ACHN (cell line): ENCODE results near the gene SMIM41.
"Not testable (repeated sequence)": the region's sequence is repeated elsewhere in the genome, so short reads cannot be mapped to it uniquely, and the experiment has no call there.

Source experiments
- DNase-seq: peaks from one replicate; pipeline ENCODE4 v3.0.0-alpha.2; 2015
- in situ Hi-C: cut with HindIII; loops from 2 replicates; pipeline ENCODE4 v1.10.0; 2017; ENCODE audit warnings: low sequenced_read_pairs, low pct_ligation_motif_present, low pct_unique_long_range_greater_than_20kb

SMIM41 gene

GRCh38 chr12:52082026-52082668 is 2.6 kb downstream of the SMIM41 start:
- in situ Hi-C loops: no loop called here
- no peak for DNase-seq

GRCh38 chr12:52082669-52082987 is 3.1 kb downstream of the SMIM41 start:
- no peak for DNase-seq
- in situ Hi-C loops: no loop called here

DNA sequence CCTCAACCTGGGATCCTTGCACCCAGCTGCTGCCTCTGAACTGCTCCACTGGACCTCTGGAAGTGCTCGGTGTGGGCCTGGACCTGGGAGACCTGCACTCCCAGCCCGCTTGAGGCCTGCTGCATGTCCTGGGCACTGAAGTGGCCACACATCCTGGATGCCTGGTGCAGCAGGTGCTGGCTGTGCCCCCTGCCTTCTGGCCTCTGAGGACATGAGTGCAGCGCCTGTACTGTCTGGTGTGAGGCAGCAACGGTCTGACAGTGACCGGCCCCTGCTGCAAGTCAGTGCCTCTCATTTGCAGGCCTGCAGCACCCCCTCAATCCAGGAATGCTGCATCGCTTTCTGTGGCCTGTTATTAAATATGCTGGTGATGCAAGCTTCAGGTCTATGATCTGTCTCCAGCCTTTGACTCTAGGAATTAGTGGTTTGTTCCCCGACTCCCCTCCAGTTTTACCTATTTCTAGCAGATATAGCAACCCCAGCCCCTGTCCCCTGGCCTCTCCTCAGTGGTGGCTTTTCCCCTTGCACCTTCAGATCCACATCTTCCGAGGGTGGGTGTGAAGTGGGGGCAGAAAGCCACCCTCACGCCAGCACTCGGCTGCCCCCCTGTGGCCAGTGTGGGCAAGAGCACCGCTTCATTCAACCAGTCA is 3.6 kb downstream of the SMIM41 start:
- in situ Hi-C loops: no loop called here
- peak; percentile 61 for DNase-seq

DNA sequence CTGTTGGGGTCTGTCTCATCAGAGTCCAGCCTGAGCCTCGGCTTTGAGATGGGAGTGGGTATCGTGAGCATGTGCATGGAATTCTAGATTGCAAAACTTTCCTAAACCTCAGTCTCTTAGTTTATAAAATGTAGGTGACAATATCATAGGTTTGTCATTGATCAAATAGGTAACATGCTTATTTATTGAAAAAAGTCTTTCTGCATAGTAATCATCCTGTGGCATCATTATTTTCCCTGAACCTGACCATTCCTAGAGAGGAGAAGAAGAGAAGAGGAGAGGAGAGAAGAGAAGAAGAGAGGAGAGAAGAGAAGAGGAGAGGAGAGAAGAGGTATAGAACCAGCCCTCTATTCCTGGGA is 4.1 kb downstream of the SMIM41 start:
- in situ Hi-C loops: no loop called here
- DNase-seq: no peak

- in situ Hi-C loops: no loop called here
- no peak for DNase-seq
These were observed 5.2 kb downstream of the SMIM41 start for GRCh38 chr12:52084491-52085231.

GRCh38 chr12:52085682-52086180 is 6.2 kb downstream of the SMIM41 start:
- in situ Hi-C loops: no loop called here
- DNase-seq: no peak

DNA sequence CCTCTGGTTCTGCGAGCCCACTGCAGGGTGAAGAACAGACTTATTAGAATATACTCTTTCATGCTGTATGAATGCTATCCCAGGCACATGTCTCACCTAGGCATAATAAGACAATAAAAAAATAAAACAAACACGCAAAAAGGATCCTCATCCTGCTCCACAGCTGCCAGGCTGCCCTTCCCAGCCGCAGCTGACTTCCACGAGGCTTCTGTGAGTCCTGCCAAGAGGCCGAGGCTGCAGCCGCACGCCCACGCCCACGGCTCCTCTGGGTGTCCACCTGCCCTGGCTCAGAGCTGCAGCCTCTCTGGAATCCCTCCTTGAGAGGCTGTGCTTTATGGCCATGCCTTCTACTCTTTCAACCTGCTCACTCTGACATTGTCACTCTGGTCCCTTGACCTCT is 6.9 kb downstream of the SMIM41 start:
- DNase-seq: no peak
- in situ Hi-C loops: no loop called here

DNA sequence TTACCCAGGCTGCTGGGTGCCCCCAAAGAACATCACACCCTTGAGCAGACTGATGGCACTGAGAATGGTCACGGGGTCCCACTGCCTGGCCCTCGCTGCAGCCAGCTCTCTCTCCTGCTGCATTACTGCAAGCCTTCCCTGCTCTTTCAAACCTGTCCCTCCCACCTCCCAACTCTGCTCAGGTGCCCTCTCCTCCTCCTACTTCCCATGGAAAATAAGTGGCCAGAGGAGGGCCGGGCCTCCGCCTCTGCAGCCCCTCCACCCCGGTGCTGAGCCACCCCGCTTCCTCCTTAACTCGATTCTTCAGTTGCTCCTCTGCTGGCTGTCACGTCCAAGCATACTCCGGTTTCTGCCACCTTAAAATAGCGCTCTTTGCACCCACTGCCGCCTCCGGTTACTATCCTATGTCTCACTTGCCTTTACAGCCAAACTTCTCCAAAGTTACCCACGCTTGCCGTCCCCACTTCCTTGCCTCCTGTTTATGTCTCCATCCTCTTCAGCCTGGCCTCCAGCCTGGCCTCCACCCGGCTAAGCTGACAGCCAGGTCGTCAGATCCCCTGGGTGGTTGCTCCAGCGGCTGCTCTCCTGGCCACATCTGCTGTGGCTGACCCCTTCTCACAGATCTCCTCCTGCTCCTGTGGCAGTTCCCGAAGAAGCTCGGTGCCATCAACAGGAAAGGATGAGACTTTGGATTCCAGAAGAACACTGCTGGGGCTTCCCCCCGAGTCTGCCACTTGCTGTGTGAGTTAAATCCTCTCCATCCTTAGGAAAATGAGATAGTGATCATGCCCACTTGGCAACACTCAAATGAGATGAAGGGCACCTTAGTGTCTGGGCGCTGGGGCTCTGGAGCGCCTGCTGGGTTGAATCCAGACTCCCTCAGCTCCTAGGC is 7.7 kb downstream of the SMIM41 start:
- in situ Hi-C loops: no loop called here

DNA sequence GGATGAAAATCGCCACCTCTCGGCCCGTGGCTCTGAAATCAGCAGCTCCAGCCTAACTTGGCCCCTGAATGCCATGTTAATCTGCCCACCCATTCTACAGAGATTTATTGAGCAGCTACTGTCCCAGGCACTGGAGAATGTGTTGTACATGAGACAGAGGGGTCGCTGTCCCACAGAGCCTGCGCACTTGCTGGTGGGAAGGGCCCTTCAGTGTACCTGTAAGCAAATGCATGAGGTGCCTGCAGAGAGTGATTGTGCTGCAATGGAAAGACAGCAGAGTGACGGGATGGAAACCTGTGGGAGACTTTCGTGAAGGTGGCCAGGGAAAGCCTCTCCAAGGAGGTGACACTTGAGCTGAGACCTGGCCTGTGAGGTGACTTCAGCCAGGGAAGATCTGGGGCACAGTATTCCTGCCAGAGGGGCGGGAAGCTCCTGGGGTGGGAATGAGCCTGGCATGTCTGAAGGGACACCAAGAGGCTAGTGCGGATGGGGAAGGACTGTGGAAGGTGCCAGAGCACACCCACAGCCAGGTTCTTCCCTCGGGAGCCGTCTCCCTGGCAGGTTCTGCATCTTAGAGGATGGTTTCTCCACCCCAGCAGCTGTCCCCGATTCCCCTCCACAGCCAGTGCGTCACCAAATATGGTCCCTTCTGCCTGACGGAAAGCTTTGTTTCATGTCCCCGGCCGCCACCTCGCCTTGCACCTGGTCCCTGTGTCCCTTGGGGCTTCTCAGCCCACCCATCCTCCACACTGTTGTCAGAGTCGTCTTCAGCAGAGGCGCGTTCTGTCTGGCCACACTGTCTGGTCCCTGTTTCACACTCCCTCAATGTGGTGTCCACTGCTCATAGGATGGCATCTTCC is 8.7 kb downstream of the SMIM41 start:
- no peak for DNase-seq
- in situ Hi-C loops: no loop called here

More for the DNA sequence above, 7.7 kb downstream of the SMIM41 start:
- DNase-seq: no peak

GRCh38 chr12:52089491-52089890 is 10.0 kb downstream of the SMIM41 start:
- in situ Hi-C loops: no loop called here
- DNase-seq: no peak

- no peak for DNase-seq
- in situ Hi-C loops: no loop called here
These were observed 10.8 kb downstream of the SMIM41 start for GRCh38 chr12:52090291-52090690.

DNA sequence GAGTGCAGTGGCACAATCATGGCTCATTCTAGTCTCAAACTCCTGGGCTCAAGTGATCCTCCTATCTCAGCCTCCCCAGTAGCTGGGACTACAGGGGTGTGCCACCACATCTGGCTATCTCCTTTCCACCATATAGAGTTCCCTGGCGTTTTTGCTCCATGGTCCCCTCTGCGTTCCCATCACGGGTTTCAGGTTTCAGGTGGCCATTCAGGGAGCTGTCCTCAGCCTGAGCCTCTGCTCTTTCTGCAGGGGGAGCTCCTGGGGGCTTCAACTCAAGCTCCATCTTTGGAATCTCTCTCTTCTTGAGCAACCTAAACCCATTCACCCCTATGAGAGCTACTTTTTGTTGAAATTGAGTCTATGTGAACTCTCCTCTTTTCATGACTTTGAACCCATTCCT is 11.6 kb downstream of the SMIM41 start:
- in situ Hi-C loops: no loop called here

DNA sequence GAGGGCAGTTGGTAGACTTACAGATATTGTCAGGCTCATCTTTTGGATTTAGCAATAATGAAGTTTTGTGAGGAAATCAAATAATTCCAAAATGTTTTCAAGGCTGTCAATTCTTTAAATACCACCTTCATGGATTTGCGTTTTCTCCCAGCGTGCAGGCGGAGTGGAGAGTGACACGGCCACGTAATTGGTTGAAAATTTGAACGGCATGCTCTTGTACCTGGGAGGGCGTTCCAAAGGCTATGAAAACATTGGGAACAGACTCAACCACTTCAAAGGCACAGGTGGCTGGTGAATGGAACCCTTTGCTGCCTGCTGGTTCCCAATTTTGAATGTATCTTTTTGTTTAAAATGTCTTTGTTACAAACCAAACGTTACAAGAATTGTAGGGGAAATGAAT is 12.4 kb downstream of the SMIM41 start:
- no peak for DNase-seq
- in situ Hi-C loops: no loop called here

More for the DNA sequence above, 11.6 kb downstream of the SMIM41 start:
- DNase-seq: no peak

DNA sequence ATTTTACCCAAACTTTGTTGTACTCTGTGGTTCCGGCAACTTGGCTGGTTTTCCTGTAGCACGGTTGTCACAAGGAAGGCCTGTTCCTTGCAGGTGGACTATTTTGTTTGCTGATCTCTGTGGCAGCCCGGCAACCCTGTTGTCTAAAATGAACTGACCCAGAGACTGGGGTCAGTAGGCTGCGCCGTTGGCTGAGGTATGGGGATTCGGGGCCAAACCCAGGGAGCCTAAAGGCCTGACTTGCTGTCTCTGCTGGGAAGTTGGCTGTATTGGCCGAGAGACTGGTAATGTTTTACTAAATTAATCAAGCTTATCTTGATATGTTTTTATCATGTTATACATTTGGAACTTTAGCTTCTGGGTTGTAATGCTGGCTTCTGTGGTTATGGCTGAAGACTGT is 13.8 kb downstream of the SMIM41 start:
- in situ Hi-C loops: no loop called here
- DNase-seq: no peak

- in situ Hi-C loops: no loop called here
- DNase-seq: no peak
These were observed 17.0 kb downstream of the SMIM41 start for GRCh38 chr12:52096332-52097044.

GRCh38 chr12:52097045-52097666 is 17.7 kb downstream of the SMIM41 start:
- DNase-seq: no peak

GRCh38 chr12:52104431-52105089 is 25.1 kb downstream of the SMIM41 start:
- DNase-seq, in situ Hi-C loops: not testable (repeated sequence)

More at GRCh38 chr12:52097045-52097666, 17.7 kb downstream of the SMIM41 start:
- in situ Hi-C loops: no loop called here
